DOHH2 (cell line): ENCODE data around the gene ZNF469.

ENCODE experiments used
- H3F3A ChIP-seq: fragments of 200-600 bp; sonication (generic), shearing (Covaris generic); 2 replicates; pipeline ENCODE4 v1.6.0; 2016; ENCODE audit warnings: antibody characterized with exemption, mild to moderate bottlenecking; ENCODE audit not compliant: control insufficient read depth, insufficient read depth
- H3K27ac ChIP-seq: fragments of 200-600 bp; sonication (generic); 2 replicates; pipeline ENCODE4 v1.5.1; 2014; ENCODE audit warnings: low read depth, mild to moderate bottlenecking, low read length, moderate library complexity
- H3K27me3 ChIP-seq: fragments of 200-600 bp; sonication (generic); 2 replicates; pipeline ENCODE4 v1.6.1; 2014; ENCODE audit warnings: mild to moderate bottlenecking, low read length, mixed read lengths; ENCODE audit not compliant: control insufficient read depth
- H3K36me3 ChIP-seq: fragments of 200-600 bp; sonication (generic); 2 replicates; pipeline ENCODE4 v1.6.1; 2014; ENCODE audit warnings: mild to moderate bottlenecking, low read length, moderate library complexity, mixed read lengths; ENCODE audit not compliant: control insufficient read depth
- H3K4me1 ChIP-seq: fragments of 200-600 bp; sonication (generic); 2 replicates; pipeline ENCODE4 v1.6.1; 2014; ENCODE audit warnings: mild to moderate bottlenecking, low read length, mixed read lengths; ENCODE audit not compliant: control insufficient read depth
- H3K4me2 ChIP-seq: fragments of 200-600 bp; sonication (generic); 2 replicates; pipeline ENCODE4 v1.6.0; 2014; ENCODE audit warnings: mild to moderate bottlenecking, low read length, moderate library complexity
- H3K4me3 ChIP-seq: fragments of 200-600 bp; sonication (generic); 2 replicates; pipeline ENCODE4 v1.5.1; 2014; ENCODE audit warnings: mild to moderate bottlenecking, low read length, mixed read lengths
- H3K79me2 ChIP-seq: fragments of 200-600 bp; sonication (generic); 2 replicates; pipeline ENCODE4 v1.6.1; 2014; ENCODE audit warnings: mild to moderate bottlenecking, low read length, mixed read lengths; ENCODE audit not compliant: control insufficient read depth
- H3K9me2 ChIP-seq: fragments of 200-600 bp; sonication (generic); replicated peaks from 2 replicates; pipeline ENCODE4 v1.6.1; 2014; ENCODE audit warnings: mild to moderate bottlenecking, low read length, mixed read lengths; ENCODE audit not compliant: control insufficient read depth
- H3K9me3 ChIP-seq: fragments of 200-600 bp; sonication (generic); 2 replicates; pipeline ENCODE4 v1.6.1; 2014; ENCODE audit warnings: antibody characterized with exemption, low read length, mixed read lengths; ENCODE audit not compliant: control insufficient read depth, insufficient read depth
- H4K20me1 ChIP-seq: fragments of 200-600 bp; sonication (generic); 2 replicates; pipeline ENCODE4 v1.6.0; 2014; ENCODE audit warnings: low read depth, mild to moderate bottlenecking, antibody characterized with exemption, low read length, moderate library complexity; ENCODE audit not compliant: control insufficient read depth, insufficient read depth
- EZH2phosphoT487 ChIP-seq: fragments of 200-600 bp; sonication (generic); IDR thresholded peaks from 2 replicates; pipeline ENCODE4 v1.6.1; 2017; ENCODE audit warnings: borderline replicate concordance, mild to moderate bottlenecking, antibody characterized with exemption, low read length, moderate library complexity, mixed read lengths
- TF ChIP-seq, protein P1 (sequence below): fragments of 200-600 bp; sonication (generic); IDR thresholded peaks from one replicate; pipeline ENCODE4 v1.5.1; 2014; ENCODE audit warnings: antibody characterized with exemption, mild to moderate bottlenecking, low read depth, low read length; ENCODE audit not compliant: poor library complexity, severe bottlenecking

Gene ZNF469

DNA sequence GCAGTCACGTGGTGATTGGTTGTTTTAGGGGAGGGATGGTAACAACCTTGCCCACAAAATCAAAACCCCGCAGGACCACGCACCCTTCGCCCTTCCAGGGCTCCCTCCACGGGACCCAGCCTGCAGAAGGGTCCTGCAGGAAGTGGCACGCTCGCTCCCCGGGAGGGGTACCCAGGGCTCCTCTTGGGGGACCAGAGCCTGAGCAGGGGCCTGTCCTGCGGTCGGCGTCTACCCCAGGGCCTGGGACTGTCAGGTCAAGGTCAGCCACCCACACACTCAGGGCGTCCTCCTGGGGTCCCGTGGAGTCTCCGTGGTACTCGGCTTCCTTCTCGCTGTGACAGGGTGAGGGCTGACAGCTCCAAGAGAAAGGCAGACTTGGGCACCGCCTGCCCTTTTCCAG is 33.9 kb downstream of the ZNF469 start:
- Histone ChIP-seq H3K79me2 (no peaks in the 10 kb centered on the region), H3K9me3 (no peaks in the 10 kb centered on the region), H3K4me1 (no peaks in the 10 kb centered on the region), H4K20me1 (no peaks in the 10 kb centered on the region), H3K9me2 (no peaks in the 10 kb centered on the region), H3F3A (no peaks in the 10 kb centered on the region), H3K27me3 (no peaks in the 10 kb centered on the region), H3K36me3 (no peaks in the 10 kb centered on the region), H3K4me3 (no peak overlapping the region), H3K4me2 (no peak overlapping the region), H3K27ac (no peak overlapping the region)
- TF ChIP-seq, protein P1, sequence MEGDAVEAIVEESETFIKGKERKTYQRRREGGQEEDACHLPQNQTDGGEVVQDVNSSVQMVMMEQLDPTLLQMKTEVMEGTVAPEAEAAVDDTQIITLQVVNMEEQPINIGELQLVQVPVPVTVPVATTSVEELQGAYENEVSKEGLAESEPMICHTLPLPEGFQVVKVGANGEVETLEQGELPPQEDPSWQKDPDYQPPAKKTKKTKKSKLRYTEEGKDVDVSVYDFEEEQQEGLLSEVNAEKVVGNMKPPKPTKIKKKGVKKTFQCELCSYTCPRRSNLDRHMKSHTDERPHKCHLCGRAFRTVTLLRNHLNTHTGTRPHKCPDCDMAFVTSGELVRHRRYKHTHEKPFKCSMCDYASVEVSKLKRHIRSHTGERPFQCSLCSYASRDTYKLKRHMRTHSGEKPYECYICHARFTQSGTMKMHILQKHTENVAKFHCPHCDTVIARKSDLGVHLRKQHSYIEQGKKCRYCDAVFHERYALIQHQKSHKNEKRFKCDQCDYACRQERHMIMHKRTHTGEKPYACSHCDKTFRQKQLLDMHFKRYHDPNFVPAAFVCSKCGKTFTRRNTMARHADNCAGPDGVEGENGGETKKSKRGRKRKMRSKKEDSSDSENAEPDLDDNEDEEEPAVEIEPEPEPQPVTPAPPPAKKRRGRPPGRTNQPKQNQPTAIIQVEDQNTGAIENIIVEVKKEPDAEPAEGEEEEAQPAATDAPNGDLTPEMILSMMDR: no peak

DNA sequence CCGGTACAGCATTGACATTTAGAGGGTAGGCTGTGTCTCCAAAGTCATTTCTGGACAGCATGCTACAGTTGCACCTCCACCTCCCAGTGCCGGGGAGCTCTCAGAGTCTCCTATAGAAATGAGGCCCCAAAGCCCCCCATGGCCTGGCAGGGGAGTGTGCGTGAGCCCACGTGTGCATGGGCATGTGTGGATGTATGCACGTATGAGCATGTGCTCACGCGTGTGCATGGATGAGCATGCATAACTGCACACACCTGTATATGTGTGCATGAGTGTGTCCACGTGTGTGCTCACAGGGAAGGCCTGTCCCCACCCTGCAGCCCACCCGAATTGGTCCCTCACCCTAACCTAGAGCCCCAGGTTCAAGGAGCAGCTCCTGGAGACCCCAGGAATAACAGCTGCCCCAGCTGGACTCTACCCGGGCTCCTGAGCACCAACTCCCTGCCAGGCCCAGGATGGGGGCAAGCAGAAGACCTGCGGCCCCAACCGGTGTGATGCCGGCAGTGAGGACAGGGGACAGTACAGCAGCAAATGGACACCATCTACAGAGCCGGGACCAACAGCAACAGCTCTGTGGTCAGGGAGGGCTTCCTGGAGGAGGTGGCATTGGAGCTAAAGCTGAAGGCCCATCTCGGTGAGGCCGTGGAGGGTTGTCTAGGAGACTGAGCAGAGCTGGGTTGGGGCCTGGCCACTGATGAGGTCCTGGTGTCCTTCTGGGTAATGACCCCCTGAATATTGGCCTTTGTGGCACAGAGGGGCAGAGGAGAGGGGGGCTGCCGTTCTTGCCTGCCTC is 35.1 kb downstream of the ZNF469 start:
- no peak overlapping the region for H3K4me2 ChIP-seq
- H3K4me1 ChIP-seq: no peaks in the 10 kb centered on the region
- no peak overlapping the region for H3K4me3 ChIP-seq
- no peaks in the 10 kb centered on the region for H3K9me3 ChIP-seq
- H3K27ac ChIP-seq: no peak overlapping the region
- H3K36me3 ChIP-seq: no peaks in the 10 kb centered on the region
- no peaks in the 10 kb centered on the region for H3K27me3 ChIP-seq
- H3K9me2 ChIP-seq: no peaks in the 10 kb centered on the region
- H4K20me1 ChIP-seq: no peaks in the 10 kb centered on the region
- H3F3A ChIP-seq: no peaks in the 10 kb centered on the region
- TF ChIP-seq, protein P1: no peak
- no peaks in the 10 kb centered on the region for H3K79me2 ChIP-seq

DNA sequence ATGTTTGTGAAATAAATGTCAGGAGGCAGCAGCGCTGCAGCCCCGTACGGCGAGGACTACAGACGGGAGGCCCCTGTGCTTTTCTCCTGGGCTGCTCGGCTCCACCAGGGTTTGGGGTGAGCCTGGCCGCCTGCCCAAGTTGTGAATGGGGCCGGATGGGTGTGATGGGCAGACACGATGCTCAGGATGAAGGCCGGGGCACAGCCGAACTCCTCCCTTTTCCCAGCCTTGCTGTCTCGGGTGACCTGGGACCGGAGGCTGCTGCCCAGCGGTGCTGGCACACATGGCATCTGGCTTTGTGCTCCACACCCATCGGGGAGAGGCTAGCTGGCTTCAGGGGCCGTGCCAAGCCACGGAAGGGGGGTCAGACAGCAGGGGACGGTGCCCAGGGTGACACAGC is 36.1 kb downstream of the ZNF469 start:
- no peak overlapping the region for H3K4me2 ChIP-seq
- no peaks in the 10 kb centered on the region for H3K9me3 ChIP-seq
- no peaks in the 10 kb centered on the region for H3K79me2 ChIP-seq
- no peaks in the 10 kb centered on the region for H3K4me1 ChIP-seq
- TF ChIP-seq, protein P1: no peak
- TF ChIP-seq EZH2phosphoT487: no peak
- no peaks in the 10 kb centered on the region for H4K20me1 ChIP-seq
- H3K9me2 ChIP-seq: no peaks in the 10 kb centered on the region
- H3K4me3 ChIP-seq: no peak overlapping the region
- H3F3A ChIP-seq: no peaks in the 10 kb centered on the region
- no peaks in the 10 kb centered on the region for H3K36me3 ChIP-seq
- no peaks in the 10 kb centered on the region for H3K27me3 ChIP-seq
- no peak overlapping the region for H3K27ac ChIP-seq
